ENCODE results near the gene EPB41L5.

GRCh38 chr2:120204022-120204405 lies 191.1 kb downstream of the EPB41L5 start:
- TF ChIP-seq CTCF (IDR thresholded peaks at IDR 0.05; ENCODE audit: low read length) (peak; percentile 36), EZH2 (optimal IDR thresholded peaks at IDR 0.05; ENCODE audit: low read depth, low read length) (no peak)
